Colon (tissue), 2 donors: ENCODE results near the gene MRPL58.

ENCODE experiments used
- FAIRE-seq: peaks from 2 replicates; lab custom pipeline; 2012; peaks lifted over from hg19 to GRCh38; lab: Jason Lieb, UNC
- donor health status: control.
- donor health status: control.

MRPL58 gene

DNA sequence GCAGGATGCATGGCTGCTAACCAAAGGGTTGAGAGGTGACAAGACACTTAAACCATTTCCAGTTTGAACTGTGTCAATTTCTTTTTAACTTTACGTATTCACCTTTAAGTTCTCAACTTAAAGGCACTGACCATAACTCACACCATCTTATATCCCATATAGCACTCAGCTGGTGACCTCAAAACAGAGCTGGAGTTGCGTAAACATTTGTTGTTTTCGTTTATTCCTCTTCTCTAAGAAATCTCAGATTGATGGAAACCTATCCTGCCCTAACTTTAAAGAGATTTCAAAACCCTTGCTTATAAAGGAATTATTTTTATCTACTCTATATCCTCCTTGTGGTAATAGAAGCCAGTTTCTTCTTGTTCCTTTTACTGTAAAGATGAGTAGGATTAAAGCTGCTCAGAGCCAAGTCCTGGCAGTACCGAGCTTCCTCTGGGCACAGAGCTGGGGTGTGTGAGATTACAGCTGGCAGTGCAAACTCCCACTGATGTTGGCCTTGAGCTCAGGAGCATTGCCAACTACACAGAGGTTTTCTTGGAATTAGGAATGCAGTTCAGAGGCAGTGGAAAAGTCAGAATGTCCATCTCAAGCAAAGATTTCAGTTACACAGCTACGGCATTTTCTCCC, 35.9 kb downstream of the MRPL58 start:
- no peak for FAIRE-seq

DNA sequence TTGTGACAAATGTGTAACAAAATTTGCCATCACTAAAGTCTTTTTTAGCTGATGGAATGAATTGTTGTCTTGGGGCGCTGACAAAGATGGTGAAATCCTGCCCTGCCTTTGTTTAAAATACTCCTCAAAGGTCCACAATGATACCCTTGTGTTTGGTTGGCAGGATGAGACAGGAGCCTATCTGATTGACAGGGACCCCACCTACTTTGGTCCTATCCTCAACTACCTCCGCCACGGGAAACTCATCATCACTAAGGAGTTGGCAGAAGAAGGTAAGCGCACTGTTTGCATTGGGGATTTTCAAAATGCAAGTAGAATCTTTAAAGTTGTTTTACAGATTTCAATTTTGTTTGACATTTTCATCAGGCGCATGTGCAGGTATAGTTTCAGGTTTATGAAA, 36.6 kb downstream of the MRPL58 start:
- no peak for FAIRE-seq

DNA sequence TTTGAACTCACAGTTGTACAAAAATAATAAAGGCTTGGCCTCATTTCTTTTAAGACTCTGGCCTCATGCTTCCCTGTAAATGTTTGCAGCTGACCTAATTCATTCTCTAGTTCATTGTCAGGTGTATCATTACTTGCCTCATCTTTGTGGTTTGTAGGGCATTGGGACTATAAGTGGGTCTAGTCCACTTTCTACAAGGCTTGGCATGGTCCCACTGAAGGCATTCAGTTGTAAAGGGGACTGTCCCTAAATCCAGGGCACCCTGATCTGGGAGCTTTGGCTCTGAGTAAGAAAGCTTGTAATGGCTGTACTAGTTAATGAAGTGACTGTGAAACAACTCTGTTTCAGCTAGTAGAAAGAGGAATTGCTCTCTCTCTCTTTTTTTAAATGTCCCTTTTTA, 37.2 kb downstream of the MRPL58 start:
- FAIRE-seq, result no peak

DNA sequence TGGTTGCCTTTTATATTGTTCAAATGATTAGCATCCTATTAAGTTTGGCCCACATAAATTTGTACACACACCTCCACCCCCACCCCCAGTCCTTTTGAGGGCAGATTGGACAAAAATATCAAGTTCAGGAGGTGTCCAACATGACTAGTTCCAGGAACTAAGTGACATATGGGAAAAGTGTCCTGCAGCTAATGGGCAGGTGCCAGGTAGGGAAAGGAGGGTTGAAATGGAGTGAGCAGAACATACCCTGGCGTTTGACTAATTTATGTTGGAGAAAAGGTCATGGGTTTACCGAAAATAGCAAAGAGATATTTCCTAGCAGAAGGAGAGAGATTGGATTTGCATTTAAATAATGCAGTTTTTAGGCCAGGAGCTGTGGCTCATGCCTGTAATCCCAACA, 39.5 kb downstream of the MRPL58 start:
- FAIRE-seq, result no peak

DNA sequence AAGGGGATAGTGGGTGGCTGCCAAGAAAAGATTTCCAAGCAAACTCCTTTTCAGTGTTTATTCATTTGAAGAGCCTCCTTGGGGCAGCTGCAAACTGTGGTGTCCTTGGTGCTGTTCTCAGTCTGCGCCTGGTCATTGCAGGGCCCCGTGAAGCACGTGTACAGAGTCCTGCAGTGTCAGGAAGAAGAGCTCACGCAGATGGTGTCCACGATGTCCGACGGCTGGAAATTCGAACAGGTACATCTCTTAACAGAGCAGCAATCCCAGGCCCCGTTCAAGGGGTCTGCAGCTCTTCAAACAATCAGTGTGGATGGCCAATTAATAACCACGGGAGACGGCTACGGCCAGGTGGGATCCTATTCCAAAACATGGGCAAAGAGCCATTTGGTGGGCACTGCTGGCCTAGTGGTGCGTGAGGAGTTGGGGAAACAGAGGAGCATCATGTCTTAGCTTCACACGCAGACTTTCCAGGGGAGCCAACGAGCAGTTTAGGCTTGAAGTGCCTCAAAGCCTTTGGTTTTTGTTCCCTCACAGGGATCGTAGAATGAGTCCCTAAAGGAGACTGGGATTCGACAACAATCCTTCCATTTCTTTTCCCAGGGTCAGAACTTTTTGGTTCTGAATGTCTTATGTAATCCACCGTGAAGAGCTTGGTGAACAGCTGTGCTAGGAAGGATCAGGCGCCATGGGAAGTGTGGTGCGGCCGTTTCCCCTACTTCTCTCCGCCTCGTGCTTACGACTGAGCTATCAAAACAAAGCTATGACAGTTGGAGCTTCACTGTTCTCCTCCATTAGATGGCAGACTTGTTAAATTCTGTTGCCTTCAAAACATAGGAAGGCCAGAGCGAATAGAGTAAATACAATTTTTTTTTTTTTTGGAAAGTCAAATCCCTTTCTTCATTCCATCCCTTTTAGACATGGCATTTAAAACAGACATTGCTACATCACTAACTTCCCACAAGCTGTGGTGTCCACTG, 47.2 kb downstream of the MRPL58 start:
- FAIRE-seq, result no peak

DNA sequence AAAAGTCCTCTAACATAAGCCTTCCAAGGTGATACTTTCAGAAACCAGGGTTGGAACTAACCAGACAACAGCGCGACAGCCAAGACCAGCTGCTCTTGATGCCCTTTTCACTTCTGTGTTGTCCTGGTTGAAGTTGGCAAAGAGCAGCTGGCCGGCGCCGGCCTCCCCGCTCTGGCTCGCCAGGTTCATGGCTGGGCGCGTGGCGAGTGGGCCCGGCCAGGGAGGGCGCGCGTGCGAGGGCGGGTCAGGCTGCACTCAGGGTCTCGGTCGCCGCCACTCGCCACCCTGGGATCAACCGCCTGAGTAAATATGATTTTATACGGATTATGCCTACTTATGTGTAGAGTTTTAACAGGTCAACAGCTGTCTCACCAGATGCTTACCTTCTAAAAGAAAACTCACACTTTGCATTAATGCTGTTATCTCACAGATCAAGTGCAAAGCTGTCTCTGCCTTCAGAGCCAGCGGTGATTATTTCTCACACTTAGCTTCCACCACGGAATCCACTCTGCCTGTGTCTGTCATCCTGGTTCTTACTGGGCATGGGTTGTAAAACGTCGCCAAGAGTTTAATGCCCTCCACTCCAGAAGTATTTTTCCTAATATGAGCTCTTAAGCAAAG, 48.1 kb downstream of the MRPL58 start:
- no peak for FAIRE-seq

DNA sequence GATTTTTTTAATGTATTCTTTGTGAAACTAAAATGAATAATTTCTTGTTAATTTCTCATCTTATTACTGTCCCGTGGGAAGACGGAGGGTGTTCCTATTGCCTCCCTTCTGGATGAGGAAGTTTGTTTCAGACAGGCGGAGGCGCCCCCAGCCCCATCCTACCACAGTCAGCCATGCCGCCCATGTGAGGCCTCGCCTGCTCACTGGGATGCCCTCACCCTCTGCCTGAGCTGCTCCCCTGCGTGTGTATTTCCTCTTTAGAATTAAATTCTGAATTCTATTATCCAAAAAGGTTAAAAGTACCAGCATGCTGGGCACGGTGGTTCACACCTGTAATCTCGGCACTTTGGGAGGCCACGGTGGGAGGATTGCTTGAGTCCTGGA, 48.6 kb downstream of the MRPL58 start:
- FAIRE-seq, result no peak

DNA sequence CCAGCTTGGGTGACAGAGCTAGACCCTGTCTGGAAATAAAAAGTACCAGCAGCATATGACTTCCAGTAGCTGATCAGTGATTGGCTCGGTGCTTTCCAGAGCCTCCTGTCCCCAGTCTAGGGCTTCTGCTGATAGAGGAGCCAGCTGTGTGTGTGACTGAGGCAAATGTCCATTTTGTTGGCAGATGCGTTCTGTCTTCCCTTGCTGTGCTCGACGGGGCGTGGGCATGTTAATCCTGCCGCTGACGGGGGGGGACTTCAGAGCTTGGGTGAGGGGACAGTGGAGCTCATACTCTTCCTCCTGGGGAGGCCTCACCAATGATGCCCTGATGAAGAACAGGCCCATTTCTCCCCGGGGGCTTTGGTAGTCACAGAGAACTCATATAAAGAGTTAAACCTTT, 49.1 kb downstream of the MRPL58 start:
- FAIRE-seq, result no peak

DNA sequence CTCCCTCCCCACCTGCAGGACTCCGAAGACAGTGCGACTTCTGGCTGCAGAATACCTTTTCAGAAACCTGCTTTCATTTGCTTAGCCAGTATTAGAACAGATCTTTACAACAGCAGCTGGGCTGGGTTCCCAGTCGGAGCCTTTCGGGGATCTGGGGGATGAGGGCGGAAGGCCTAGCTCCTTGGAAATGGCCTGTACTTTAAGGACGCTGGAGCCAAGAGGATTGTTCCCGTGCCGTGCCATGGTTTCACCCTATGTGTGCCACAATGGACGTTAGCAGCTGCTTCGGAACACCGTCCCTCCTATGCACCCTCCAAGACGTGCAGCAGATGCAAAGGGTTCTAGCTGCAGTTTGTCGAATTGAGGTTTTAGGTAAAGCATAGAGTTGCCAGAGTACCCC, 50.7 kb downstream of the MRPL58 start:
- no peak for FAIRE-seq

DNA sequence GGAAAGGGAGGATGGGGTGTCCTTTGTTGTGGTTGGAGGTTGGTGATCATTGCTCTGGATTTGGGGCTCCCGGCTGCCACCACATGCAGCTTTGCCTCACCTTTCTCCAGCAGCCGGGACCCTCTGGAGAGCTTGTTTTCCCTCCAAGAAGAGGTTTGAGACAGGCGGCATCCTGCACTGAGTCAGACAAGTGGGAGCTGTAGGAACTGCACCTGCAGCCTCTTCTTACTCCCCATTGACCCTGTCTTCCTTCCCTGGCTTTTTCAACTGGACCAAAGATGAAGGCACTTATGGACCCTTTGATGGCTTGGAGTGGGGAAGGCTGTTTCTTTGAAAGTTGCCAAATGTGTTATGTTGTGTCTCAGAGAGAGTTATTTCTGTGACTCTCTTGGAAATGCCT, 51.2 kb downstream of the MRPL58 start:
- no peak for FAIRE-seq

DNA sequence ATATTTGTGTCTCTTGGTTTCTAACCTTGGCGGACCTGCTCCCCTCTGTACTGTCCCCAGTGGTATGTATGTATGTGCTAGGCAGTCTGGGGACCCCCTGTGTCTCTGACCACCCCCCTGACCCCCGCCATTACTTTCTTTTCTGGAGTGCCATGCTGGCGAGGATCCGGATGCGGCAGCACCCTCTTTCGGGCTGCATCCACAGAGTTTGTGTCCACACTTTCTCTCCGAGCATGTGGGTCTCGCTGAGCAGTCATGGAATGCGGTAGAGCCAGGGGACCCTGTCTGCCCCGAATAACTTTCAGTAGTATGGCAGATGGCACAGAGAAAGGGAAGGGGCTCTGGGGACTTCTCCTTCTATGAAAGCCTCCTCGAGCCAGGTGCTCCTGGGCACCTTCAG, 51.6 kb downstream of the MRPL58 start:
- FAIRE-seq, result no peak

DNA sequence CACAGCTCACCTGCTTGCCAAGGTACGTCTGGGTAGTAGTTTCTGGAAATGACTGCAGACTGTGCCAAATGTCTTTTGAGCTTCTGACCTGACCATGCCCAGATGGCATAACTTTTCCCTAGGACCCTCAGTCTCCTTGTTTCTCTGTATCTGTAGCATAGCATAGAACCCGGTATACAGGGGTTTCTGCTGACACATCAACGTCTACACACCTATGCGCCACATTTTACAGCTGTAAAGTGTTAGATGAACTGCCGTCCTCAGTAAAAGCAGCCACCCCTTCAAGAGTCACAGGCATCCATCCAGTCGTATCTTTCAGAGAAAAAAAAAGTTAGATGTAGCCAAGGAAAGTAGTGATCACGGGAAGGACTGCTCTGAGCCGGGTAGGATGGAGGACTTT, 52.0 kb downstream of the MRPL58 start:
- FAIRE-seq, result no peak

DNA sequence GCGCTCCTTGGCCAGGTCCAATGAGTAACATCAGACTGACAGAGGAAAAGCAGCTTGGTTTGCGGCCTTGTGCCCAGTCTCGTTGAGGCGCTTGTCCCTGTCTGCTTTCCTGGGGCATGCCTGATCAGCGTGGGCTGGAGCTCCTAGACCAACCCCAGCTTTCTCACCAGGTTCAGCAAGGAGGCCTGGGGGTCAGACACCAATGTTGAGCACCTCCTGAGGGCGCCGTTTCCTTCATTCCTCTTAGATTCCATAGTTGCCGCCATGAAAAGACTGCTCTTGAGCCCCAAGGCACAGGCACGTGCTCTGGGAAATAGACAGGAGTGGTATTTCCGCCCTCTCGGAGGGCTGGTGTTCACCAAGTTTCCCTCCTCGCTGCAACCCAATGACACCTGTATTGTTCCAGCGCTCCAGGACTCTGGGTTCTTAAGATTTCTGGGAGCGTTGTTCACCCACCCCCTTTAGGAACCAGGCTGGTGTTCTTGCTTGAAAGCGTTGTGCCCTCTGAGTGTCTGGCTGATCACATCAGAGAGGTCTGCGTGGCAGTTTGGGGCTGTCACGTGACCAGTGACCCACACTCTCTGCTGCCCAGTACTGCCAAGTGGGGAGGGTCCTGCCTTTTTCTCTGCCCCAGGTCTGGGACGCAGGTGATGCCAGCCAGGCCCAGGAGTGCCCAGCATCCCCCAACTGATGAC, 52.5 kb downstream of the MRPL58 start:
- FAIRE-seq, result no peak

DNA sequence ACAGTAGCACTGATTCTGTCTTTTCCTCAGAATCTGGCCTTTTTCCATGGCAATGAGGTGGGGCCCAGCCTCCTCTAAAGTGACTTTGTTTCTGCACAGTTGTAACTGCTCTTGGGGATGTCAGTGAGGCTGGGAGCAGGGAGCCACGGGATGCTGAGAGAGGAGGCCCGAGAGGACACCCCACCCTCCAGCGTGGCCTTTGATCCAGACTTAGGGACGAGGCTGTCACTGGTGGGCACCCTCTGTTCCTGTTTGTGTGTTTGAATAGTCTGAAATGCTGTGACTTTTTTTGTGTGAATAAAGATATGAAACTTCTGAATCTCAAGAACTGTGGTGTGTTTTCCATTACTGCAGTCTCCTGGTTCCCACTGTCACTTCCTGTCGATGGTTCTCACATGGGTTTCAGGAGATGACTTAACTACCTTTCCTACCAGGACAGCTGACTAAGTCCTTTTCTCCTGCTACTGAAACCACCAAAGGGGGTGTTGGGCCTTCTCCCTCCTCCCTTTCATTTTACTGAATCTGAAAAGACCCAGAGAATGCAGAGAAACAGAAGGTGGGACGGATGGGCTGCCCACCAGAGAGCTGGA, 53.2 kb downstream of the MRPL58 start:
- FAIRE-seq, result no peak

DNA sequence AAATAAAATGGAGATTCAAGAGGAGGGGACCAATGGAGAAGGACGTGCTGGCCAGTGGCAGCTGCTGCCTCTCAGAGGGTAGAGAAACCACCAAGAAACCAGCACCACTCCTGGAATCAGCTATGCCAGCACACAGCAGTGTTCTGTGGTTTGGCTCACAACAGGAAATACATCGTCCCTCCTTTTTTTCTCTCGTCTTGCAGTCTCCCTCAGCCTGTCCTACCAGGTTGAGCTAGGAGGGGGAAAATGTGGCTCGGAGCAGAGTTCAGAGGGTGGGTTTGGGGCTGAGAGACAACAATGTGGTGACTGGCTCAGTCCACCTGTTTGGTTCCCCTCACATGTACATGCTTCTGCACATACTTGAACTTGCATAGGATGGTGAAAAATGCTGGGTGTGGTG, 55.4 kb downstream of the MRPL58 start:
- no peak for FAIRE-seq

DNA sequence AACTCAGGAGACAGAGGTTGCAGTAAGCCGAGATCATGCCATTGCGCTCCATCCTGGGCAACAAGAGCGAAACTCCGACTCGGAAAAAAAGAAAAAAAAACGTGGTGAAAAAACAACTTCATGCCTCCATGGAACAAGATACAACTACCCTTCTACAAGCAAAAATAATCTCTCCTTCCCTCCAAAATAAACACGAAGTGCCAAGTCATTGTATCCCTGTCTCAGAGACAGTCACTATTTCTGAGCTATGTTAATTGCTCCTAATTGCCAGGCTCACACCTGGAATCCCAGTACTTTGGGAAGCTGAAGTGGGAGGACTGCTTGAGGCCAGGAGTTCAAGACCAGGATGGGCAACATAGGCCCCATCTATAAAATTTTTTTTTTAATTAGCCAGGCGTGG, 56.3 kb downstream of the MRPL58 start:
- no peak for FAIRE-seq

DNA sequence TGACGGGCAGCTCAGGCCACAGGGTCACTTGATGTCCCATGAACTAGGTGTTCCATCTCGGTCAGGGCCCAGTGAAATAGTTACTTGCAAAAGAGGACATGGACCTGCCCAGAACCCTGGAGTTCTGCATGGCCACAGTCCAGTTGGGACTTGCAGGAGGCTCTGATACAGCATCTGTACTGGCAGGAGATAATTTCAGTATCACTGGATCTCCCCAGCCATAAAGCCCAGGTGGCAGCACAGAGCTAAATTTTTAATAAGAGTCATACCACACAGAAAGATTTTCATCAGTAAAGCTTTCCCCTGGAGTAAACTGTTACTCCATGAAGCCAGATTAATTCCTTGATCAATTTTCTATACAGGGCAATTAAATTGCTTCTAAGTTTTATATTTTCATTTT, 57.3 kb downstream of the MRPL58 start:
- FAIRE-seq, result no peak
